Measurements from ENCODE around the gene GSN.
A peak's percentile ranks its signal among the peaks of the same experiment; 100 is the strongest.
"Not testable (repeated sequence)": the region's sequence is repeated elsewhere in the genome, so short reads cannot be mapped to it uniquely, and the experiment has no call there.

GSN gene

GRCh38 chr9:121288673-121289025 is 20.7 kb downstream of the GSN start:
- DNase-seq (ENCODE audit: low spot score) = no peak

- DNase-seq (ENCODE audit: low spot score) = peak; percentile 92
These were observed 21.2 kb downstream of the GSN start for GRCh38 chr9:121289026-121289771.

GRCh38 chr9:121289772-121290370 is 21.9 kb downstream of the GSN start:
- DNase-seq (ENCODE audit: low spot score) = peak; percentile 69

- not testable (repeated sequence) for DNase-seq (ENCODE audit: low spot score)
These were observed 23.6 kb downstream of the GSN start for GRCh38 chr9:121291536-121291935.

DNA sequence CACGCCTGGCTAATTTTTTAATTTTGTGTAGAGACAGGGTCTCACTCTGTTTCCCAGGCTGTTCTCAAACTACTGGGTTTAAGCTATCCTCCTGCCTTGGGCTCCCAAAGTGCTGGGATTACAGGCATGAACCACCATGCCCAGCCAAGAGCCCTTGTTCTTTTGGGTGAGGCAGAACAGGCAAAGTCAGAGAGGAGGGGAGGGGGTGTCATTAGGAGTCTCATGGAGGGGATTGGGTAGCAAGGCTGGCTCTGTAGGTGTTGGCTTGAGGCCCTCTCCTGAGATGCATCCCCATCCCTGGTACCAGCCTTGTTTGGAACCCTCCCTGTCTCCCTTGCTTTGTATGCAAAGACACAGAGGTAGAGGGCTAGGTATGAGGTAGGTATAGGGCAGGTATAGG is 24.1 kb downstream of the GSN start:
- no peak for DNase-seq (ENCODE audit: low spot score)

GRCh38 chr9:121292801-121293241 is 24.9 kb downstream of the GSN start:
- DNase-seq (ENCODE audit: low spot score) = peak; percentile 92

DNA sequence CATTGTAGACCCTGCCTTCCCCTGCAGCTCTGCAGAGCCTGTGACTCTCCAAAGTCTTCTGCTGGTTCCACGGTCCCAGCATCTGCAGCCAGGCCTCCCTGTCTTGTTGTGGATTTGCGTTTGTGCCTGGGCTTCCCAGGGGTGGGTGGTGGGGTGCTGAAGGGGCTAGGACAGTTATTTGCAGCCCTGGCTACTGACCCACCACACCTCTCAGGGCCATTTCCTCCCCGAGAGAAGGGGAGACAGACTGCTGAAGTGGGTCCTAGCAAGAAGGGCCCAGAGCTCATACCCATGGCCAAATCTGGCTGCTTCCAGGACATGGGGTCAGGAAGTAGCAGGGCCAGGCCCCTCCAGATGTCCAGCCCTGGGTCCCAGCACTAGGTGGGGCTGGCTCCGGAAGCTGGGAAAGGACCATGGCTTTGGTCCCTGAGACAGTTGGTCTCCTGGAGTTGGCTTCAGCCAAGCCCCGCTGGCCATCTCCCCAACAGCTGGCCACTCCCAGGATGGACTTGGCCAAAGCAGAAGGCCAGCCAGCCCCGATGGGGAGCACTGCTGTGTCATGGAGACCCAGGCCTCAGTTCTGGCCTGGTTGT is 26.3 kb downstream of the GSN start:
- peak; percentile 37 for DNase-seq (ENCODE audit: low spot score)

- DNase-seq (ENCODE audit: low spot score) = peak; percentile 79
These were observed 27.1 kb downstream of the GSN start for GRCh38 chr9:121294866-121295661.

- DNase-seq (ENCODE audit: low spot score) = peak; percentile 33
These were observed 27.8 kb downstream of the GSN start for GRCh38 chr9:121295662-121296191.

DNA sequence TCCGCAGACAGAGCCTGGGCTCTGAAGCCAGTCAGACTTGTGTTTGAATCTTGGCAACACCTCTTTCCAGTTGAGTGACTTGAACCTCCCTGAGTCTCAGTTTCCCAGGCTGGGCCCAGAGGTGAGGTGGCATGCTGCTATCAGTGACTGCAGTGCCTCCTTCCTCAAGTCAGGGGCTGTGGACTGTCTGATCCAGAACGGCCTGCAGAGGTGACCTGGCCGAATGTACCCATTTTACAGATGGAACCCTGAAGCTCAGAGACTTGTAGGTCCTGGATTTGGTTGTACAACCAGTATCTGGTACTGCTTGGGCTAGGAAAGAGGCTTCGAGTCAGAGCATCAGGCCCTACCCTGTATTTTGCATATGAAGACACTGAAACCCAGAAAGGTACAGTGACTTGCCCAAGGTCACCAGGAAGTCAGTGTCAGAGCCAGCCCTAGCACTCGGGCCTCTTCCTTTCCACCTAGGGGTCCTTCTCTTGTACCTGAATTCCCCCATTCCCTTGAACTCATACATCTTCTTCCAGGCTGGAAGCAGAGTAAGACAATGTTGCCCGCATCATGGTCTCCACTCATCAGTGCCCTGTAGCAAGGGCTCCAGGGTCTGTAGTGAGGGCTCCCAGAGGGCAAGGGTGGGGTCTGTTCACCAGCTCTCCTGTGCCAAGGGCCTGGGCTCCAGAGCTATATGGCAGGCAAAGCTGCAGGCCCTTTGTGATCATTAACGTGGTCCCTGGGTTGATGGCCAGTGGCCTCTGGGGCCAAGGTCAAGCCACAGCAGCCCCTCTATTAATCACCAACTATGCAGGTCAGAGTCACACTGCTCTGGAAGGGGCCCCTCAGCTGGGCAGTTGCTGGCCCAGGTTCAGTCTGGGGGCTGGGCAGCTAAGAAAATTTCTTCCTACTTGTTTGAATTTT is 28.5 kb downstream of the GSN start:
- DNase-seq (ENCODE audit: low spot score) = no peak

DNA sequence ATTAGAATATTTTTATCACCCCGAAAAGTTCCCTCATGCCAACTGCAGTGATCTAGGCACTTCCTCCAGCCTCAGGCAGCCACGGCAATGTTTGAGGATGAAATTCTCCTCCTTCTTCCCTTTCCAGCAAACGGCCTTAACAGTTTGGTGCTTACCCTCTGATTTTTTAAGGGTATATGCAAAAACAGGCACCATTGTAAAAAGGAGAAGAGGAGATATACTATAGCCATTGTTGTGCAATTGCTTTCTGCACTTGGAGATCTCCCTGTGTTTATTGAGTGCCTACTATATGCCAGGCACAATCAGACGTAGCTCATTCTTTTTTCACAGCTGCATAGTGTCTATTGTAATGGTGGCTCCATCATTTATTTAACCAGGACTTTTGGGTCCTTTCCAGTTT is 29.4 kb downstream of the GSN start:
- DNase-seq (ENCODE audit: low spot score) = peak; percentile 38

- peak; percentile 32 for DNase-seq (ENCODE audit: low spot score)
These were observed 30.1 kb downstream of the GSN start for GRCh38 chr9:121298016-121298538.

DNA sequence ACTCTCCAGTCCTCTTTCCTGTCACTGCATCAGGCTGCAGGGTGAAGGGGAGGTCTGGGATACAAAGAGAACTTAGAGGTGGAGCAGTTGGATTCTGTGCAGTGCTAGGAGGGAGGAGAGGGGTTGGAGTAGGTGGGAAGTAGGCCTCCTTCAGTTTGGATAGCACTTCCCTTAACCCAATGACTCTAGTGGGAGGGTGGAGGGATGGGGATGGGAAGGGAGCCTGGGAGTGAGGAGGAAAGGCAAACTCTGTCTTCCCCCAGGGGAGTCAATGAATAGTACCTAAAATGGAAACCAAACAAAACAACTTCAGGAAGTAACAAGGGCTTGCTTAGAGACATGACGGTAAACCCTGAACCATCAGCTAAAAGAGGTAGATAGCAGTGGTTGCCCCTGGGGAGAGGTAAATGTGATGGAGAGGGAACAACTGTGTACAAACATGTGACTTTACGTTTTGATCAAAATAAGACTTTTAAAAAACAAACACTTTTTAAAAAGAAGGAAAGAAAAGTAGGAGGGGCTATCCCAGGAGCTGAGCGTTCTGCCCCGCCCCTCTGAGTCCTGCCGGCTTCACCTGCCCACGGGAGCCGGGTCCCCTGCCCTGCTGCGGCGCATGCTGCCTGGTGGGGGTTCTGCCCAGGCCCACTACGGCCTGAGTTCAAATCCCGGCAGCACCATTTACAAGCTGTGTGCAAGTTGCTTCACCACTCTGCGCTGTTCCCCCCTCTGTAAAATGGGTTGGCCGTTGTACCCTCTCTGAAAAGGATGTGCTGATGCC is 30.9 kb downstream of the GSN start:
- DNase-seq (ENCODE audit: low spot score) = peak; percentile 46

DNA sequence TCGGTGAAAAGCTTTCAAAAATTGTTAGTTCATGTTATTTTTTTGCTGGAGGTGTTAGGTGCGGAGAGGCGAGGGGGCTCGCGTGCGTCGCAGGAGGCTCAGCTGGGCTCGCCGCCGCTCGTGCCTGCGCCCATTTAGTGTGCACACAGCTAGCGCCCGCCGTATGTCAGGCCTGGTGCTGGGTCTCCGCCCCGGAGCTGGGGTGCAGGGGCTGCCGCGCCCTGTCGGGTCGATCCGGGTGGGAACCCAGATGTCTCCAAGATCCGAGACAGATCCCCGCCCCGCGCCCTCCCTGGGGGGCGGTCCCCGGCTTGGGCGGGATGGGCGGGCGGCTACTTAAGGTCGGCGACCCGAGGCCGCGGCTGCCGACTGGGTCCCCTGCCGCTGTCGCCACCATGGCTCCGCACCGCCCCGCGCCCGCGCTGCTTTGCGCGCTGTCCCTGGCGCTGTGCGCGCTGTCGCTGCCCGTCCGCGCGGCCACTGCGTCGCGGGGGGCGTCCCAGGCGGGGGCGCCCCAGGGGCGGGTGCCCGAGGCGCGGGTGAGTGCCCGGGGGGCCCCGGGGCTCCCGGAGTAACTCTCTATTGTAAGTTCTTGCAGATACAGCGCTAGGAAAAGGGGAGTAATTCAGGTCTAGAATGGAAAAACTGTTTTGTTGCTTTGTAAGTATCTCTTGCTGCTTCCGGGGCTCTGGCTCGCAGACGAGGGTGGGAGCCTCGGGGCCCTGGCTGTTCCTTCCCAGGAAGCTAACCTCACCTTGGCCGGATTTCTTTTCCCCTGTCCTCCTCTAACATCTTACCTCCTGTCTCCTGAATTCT is 31.7 kb downstream of the GSN start:
- peak; percentile 62 for DNase-seq (ENCODE audit: low spot score)

DNA sequence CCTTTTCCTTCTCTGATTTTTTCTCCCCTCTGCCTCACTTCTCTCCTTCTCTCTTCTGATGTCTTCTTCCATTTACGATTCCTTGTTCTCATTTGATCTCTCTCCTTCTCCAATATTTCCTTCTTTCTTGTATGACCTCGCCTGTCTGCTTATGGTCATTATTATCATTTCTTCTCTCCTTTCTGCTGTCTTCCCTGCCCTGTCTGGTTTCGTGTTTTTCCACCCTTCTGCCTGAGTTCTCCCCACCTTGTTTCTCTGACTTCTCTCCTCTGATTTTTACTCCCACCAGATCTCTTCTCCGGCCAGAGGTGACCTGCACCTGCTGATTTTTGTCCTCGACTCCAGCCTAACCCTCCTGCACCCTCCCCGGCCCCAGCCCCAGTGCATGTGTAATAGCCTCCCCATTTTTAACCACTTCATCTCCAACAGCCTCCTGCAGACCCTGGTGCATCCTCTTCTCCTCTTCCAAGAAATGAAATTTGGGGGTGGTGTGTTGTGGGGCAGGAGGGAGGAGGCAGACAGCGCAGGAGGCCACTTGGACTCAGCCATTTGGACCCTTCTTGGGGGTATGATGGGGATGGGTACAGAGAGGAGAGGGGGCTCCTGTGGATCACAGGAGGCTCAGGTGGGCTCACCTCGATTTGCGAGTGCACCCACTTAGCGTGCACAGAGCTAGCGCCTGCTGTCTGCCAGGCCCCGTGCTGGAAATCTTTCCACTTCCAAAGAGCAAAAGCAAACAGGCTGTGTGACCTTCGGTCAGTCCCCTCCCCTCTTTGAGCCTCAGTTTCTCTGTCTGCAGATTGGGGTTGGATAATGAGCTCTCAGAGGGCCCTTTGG is 32.5 kb downstream of the GSN start:
- DNase-seq (ENCODE audit: low spot score) = no peak

DNA sequence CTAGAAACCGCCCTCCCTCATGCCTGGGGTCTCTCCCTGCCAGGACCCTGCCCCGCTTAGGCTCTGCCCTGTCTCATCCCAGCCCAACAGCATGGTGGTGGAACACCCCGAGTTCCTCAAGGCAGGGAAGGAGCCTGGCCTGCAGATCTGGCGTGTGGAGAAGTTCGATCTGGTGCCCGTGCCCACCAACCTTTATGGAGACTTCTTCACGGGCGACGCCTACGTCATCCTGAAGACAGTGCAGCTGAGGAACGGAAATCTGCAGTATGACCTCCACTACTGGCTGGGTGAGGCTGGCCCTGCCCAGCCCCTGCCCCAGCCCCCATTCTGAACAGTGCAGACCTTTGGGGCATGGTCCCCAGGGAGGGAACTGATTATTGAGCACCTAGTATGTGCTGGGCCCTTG is 33.9 kb downstream of the GSN start:
- DNase-seq (ENCODE audit: low spot score) = no peak

DNA sequence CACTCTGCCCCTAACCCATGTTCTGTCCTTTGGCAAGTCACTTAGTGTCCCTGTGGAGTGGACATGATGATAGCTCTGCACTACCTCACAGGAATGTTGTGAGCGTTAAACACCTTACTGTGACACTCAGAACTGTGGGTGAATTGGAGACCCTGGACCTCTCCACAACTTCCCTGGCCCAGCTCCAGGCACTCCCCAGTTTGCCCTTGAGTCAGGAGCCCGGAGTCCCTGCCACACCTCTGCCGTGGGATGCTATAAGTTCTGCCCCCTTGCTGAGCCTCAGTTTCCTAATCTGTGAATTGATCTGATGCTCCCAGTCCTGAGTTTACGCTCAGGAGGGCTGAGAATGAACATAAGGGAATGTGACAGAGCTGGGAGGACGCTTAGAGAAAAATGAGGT is 34.4 kb downstream of the GSN start:
- DNase-seq (ENCODE audit: low spot score) = no peak

DNA sequence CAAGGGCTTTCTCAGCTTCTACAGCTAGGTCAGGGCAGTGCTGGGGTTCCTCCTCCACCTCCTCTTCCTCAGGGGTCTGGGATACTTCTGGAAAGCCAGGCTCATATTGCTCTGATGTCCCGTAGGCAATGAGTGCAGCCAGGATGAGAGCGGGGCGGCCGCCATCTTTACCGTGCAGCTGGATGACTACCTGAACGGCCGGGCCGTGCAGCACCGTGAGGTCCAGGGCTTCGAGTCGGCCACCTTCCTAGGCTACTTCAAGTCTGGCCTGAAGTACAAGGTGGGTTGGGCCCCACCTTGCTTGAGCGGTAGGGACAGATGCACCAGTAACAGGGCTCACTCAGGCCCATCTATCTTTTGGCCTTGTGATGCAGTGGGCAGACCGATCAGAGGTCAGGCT is 34.8 kb downstream of the GSN start:
- DNase-seq (ENCODE audit: low spot score) = no peak
